Neural progenitor cell (in vitro differentiated cells): ENCODE data around the gene AOX1.

Source experiments
- CTCF ChIP-seq: fragments of 200-600 bp; sonication (generic); IDR thresholded peaks from 2 replicates; pipeline ENCODE4 v1.5.1; 2017; ENCODE audit warnings: antibody characterized with exemption, mild to moderate bottlenecking
- EZH2phosphoT487 ChIP-seq: fragments of 200-600 bp; sonication (generic); IDR thresholded peaks from 2 replicates; pipeline ENCODE4 v1.6.1; 2017; ENCODE audit warnings: antibody characterized with exemption

- TF ChIP-seq CTCF: no peak
- TF ChIP-seq EZH2phosphoT487: no peak
Measured at GRCh38 chr2:200635251-200635650, 49.4 kb downstream of the AOX1 start.
